COLO668 (cell line): ENCODE results near the gene SAMD3.
"Not testable (repeated sequence)": the region's sequence is repeated elsewhere in the genome, so short reads cannot be mapped to it uniquely, and the experiment has no call there.

ENCODE experiments used
- DNase-seq: peaks from one replicate; lab custom pipeline; 2025; ENCODE audit not compliant: unreplicated experiment; lab: John Stamatoyannopoulos, UW

Gene SAMD3

GRCh38 chr6:130211691-130212090 lies 11.1 kb downstream of the SAMD3 start:
- no peak for DNase-seq

- no peak for DNase-seq
Measured at GRCh38 chr6:130207979-130208649, 14.6 kb downstream of the SAMD3 start.

- no peak for DNase-seq
Measured at GRCh38 chr6:130206479-130206878, 16.3 kb downstream of the SAMD3 start.

GRCh38 chr6:130204322-130204721 lies 18.4 kb downstream of the SAMD3 start:
- DNase-seq: no peak

- DNase-seq: no peak
Measured at GRCh38 chr6:130203370-130203769, 19.4 kb downstream of the SAMD3 start.

GRCh38 chr6:130202782-130203181 lies 20.0 kb downstream of the SAMD3 start:
- no peak for DNase-seq

GRCh38 chr6:130200020-130200419 lies 22.7 kb downstream of the SAMD3 start:
- no peak for DNase-seq

- DNase-seq: no peak
Measured at GRCh38 chr6:130198483-130199035, 24.2 kb downstream of the SAMD3 start.

GRCh38 chr6:130197816-130198482 lies 24.8 kb downstream of the SAMD3 start:
- DNase-seq: not testable (repeated sequence)

GRCh38 chr6:130194434-130194833 lies 28.3 kb downstream of the SAMD3 start:
- DNase-seq: not testable (repeated sequence)

- no peak for DNase-seq
Measured at GRCh38 chr6:130190701-130191690, 31.8 kb downstream of the SAMD3 start.

- no peak for DNase-seq
Measured at GRCh38 chr6:130189531-130190397, 33.0 kb downstream of the SAMD3 start.

GRCh38 chr6:130188207-130188899 lies 34.4 kb downstream of the SAMD3 start:
- no peak for DNase-seq

GRCh38 chr6:130187335-130188206 lies 35.2 kb downstream of the SAMD3 start:
- no peak for DNase-seq

GRCh38 chr6:130185658-130186057 lies 37.1 kb downstream of the SAMD3 start:
- no peak for DNase-seq

- no peak for DNase-seq
Measured at GRCh38 chr6:130183271-130184222, 39.2 kb downstream of the SAMD3 start.

- DNase-seq: no peak
Measured at GRCh38 chr6:130182466-130182865, 40.3 kb downstream of the SAMD3 start.

GRCh38 chr6:130178692-130179091 lies 44.1 kb downstream of the SAMD3 start:
- DNase-seq: no peak
